GM23338 (cell line): Measurements from ENCODE around the gene MRC2. TPM values are rescaled to one million over a fixed set of nuclear protein-coding genes. Genes with fewer than 3 reads are reported as not detected.

Experiments used
- ATAC-seq: fragments of 200-7000 bp; cut with Tn5 transposase; 3 replicates; pipeline ENCODE4 v1.9.1; 2020
- DNase-seq: peaks from one replicate; pipeline ENCODE4 v3.0.0-alpha.2; 2015; ENCODE audit warnings: low spot score
- H2AFZ ChIP-seq: fragments of 200-600 bp; sonication (generic); 2 replicates; pipeline ENCODE4 v1.8.0; 2016; ENCODE audit warnings: antibody characterized with exemption, mild to moderate bottlenecking, moderate library complexity
- H3F3A ChIP-seq: fragments of 200-600 bp; sonication (generic); replicated peaks from 2 replicates; pipeline ENCODE4 v1.8.0; 2017; ENCODE audit warnings: antibody characterized with exemption, mixed run types, low read depth
- H3K27ac ChIP-seq: fragments of 200-600 bp; sonication (generic); 2 replicates; pipeline ENCODE4 v1.6.1; 2016; ENCODE audit warnings: low read depth
- H3K27me3 ChIP-seq: fragments of 200-600 bp; sonication (generic); 2 replicates; pipeline ENCODE4 v1.8.0; 2016; ENCODE audit warnings: mild to moderate bottlenecking, mixed run types, moderate library complexity; ENCODE audit not compliant: insufficient read depth
- H3K36me3 ChIP-seq: fragments of 200-600 bp; sonication (generic); 2 replicates; pipeline ENCODE4 v1.8.0; 2016; ENCODE audit warnings: mild to moderate bottlenecking; ENCODE audit not compliant: insufficient read depth
- H3K4me1 ChIP-seq: fragments of 200-600 bp; sonication (generic); 2 replicates; pipeline ENCODE4 v1.8.0; 2016; ENCODE audit warnings: mild to moderate bottlenecking, moderate library complexity; ENCODE audit not compliant: insufficient read depth
- H3K4me2 ChIP-seq: fragments of 200-600 bp; sonication (generic); 2 replicates; pipeline ENCODE4 v1.7.1; 2017; ENCODE audit warnings: mixed run types
- H3K4me3 ChIP-seq: fragments of 200-600 bp; sonication (generic); 2 replicates; pipeline ENCODE4 v1.6.1; 2016; ENCODE audit warnings: mixed run types
- H3K79me2 ChIP-seq: fragments of 200-600 bp; sonication (generic); replicated peaks from 2 replicates; pipeline ENCODE4 v1.8.0; 2017; ENCODE audit warnings: mild to moderate bottlenecking; ENCODE audit not compliant: insufficient read depth
- H3K9me2 ChIP-seq: fragments of 200-600 bp; sonication (generic); 2 replicates; pipeline ENCODE4 v1.8.0; 2017; ENCODE audit not compliant: insufficient read depth
- H4K20me1 ChIP-seq: fragments of 200-600 bp; sonication (generic); replicated peaks from 2 replicates; pipeline ENCODE4 v1.8.0; 2017; ENCODE audit warnings: mild to moderate bottlenecking; ENCODE audit not compliant: insufficient read depth
- H3K27ac Mint-ChIP-seq: 2 replicates; pipeline ENCODE4 v1.8.0; 2020; ENCODE audit warnings: inconsistent platforms, mild to moderate bottlenecking, moderate library complexity, mixed read lengths
- H3K27me3 Mint-ChIP-seq: 3 replicates; pipeline ENCODE4 v1.8.0; 2022; ENCODE audit warnings: low read depth, mild to moderate bottlenecking, moderate library complexity, mixed read lengths, inconsistent platforms; ENCODE audit not compliant: insufficient read depth, poor library complexity
- H3K36me3 Mint-ChIP-seq: 3 replicates; pipeline ENCODE4 v1.8.0; 2021; ENCODE audit warnings: low read depth, mild to moderate bottlenecking, inconsistent platforms, moderate library complexity, mixed read lengths
- H3K4me1 Mint-ChIP-seq: 3 replicates; pipeline ENCODE4 v1.8.0; 2020; ENCODE audit warnings: mild to moderate bottlenecking, inconsistent platforms, mixed read lengths
- H3K4me3 Mint-ChIP-seq: 3 replicates; pipeline ENCODE4 v1.8.0; 2021; ENCODE audit warnings: moderate library complexity, mild to moderate bottlenecking, inconsistent platforms, mixed read lengths
- H3K9me3 Mint-ChIP-seq: 3 replicates; pipeline ENCODE4 v1.8.0; 2020; ENCODE audit warnings: moderate library complexity, mild to moderate bottlenecking, inconsistent platforms, mixed read lengths
- ETS1 ChIP-seq: IDR thresholded peaks from 2 replicates; pipeline ENCODE4 v1.6.1; 2016; ENCODE audit warnings: antibody characterized with exemption
- STAT1 ChIP-seq: IDR thresholded peaks from one replicate; pipeline ENCODE4 v1.6.1; 2016; ENCODE audit warnings: antibody characterized with exemption; ENCODE audit not compliant: unreplicated experiment
- ZNF114 ChIP-seq: fragments of 250-450 bp; sonication (Bioruptor Pico); IDR thresholded peaks from 2 replicates; pipeline ENCODE4 v1.5.0; 2020; ENCODE audit warnings: mild to moderate bottlenecking, moderate library complexity
- ZNF331 ChIP-seq: fragments of 250-450 bp; sonication (Bioruptor Pico); IDR thresholded peaks from 2 replicates; pipeline ENCODE4 v1.5.0; 2020; ENCODE audit warnings: low read depth, mild to moderate bottlenecking, moderate library complexity
- ZNF462 ChIP-seq: fragments of 250-450 bp; sonication (Bioruptor Pico); IDR thresholded peaks from 2 replicates; pipeline ENCODE4 v1.5.0; 2020; ENCODE audit warnings: mild to moderate bottlenecking, moderate library complexity
- polyA plus RNA-seq: library from polyadenylated mRNA; unstranded; fragments of >200 nt; fragmentation: Nextera tagmentation; extraction: Ambion mirVana; gene quantifications from 2 replicates; pipeline ENCODE4 v1.2.1, GENCODE V29; 2016
- total RNA-seq: library from RNA; depleted of rRNA; stranded (reverse); fragments of >200 nt; shearing (Covaris generic); gene quantifications from 2 replicates; pipeline ENCODE4 v1.2.3, GENCODE V29; 2014

Gene MRC2
- total and polyA plus RNA-seq, 2 experiments from 2014 or later: 8.0 to 38.6 TPM

GRCh38 chr17:62597920-62598319 lies 29.6 kb upstream of the MRC2 start (continued):
- TF ChIP-seq ZNF462 (CRISPR knock-in tag): no peak

GRCh38 chr17:62599964-62600657 lies 27.4 kb upstream of the MRC2 start:
- H3K9me3 Mint-ChIP-seq: peaks cover 10% of the 10 kb centered on the region; the same call in 2 of the 3 replicates
- H3K9me2 ChIP-seq: no peaks in the 10 kb centered on the region
- H3K27ac Mint-ChIP-seq: no peak overlapping the region; the same call in 1 of the 2 replicates
- no peak overlapping the region for H3K4me3 ChIP-seq
- DNase-seq (no peak), ATAC-seq (no peak)
- H3K4me3 Mint-ChIP-seq: no peak overlapping the region
- H3K36me3 ChIP-seq: peaks cover 15% of the 10 kb centered on the region
- peaks cover 62% of the 10 kb centered on the region for H3K36me3 Mint-ChIP-seq
- no peak overlapping the region for H3K27ac ChIP-seq
- 0 out of 2 replicates have a peak, but pooled peaks cover 3% of the 10 kb centered on the region for H3K79me2 ChIP-seq
- H4K20me1 ChIP-seq: peaks cover 8% of the 10 kb centered on the region; the same call in 1 of the 2 replicates
- no peaks in the 10 kb centered on the region for H3K27me3 ChIP-seq
- H3F3A ChIP-seq: no peaks in the 10 kb centered on the region
- no peaks in the 10 kb centered on the region for H3K4me1 ChIP-seq
- no peaks in the 10 kb centered on the region for H3K4me1 Mint-ChIP-seq
- H2AFZ ChIP-seq: no peak overlapping the region
- no peak overlapping the region for H3K4me2 ChIP-seq
- no peaks in the 10 kb centered on the region for H3K27me3 Mint-ChIP-seq
- TF ChIP-seq ETS1 (no peak), ZNF462 (CRISPR knock-in tag) (no peak), STAT1 (no peak), ZNF331 (no peak), ZNF114 (no peak)
